ENCODE data around the gene PTK7. TPM values are rescaled to one million over a fixed set of nuclear protein-coding genes. Genes with fewer than 3 reads are reported as not detected.

The PTK7 gene
- total RNA-seq, 1 experiment from 2014 or later, result 48.1 TPM

GRCh38 chr6:43035495-43036194 lies 40.5 kb upstream of the PTK7 start:
- no peaks in the 10 kb centered on the region for H3K4me1 ChIP-seq (ENCODE audit: insufficient read depth, low read length)
- no peaks in the 10 kb centered on the region for H3F3A ChIP-seq (ENCODE audit: low read length, unreplicated experiment)
- H3K79me2 ChIP-seq (ENCODE audit: low read length), result no peaks in the 10 kb centered on the region
- ChIA-PET POLR2A (ENCODE audit: unreplicated experiment) (no interaction called here), CTCF (no interaction called here)
- 0 out of 2 replicates have a peak, but pooled peaks cover 5% of the 10 kb centered on the region for H3K36me3 ChIP-seq (ENCODE audit: low read depth, low read length)
- ATAC-seq (no peak), DNase-seq (no peak)
- no peak overlapping the region for H2AFZ ChIP-seq (ENCODE audit: low read length)
- H3K4me3 ChIP-seq (ENCODE audit: low read length), result no peak overlapping the region
- no peak overlapping the region for H3K27ac ChIP-seq (ENCODE audit: low read length)
- intact Hi-C loops (cut with micrococcal nuclease), result no loop called here
- no peak overlapping the region for H3K4me2 ChIP-seq (ENCODE audit: low read length)
- no peaks in the 10 kb centered on the region for H3K27me3 ChIP-seq (ENCODE audit: low read length)
- H3K9me3 ChIP-seq (ENCODE audit: low read length), result no peaks in the 10 kb centered on the region
- H4K20me1 ChIP-seq (ENCODE audit: low read length), result no peaks in the 10 kb centered on the region
- no TSS peak for BruUV-seq (replicated peaks)
- no peak for TF ChIP-seq CTCF (conservative IDR thresholded peaks at IDR 0.05; ENCODE audit: low read depth, low read length)
- no peak for TF ChIP-seq EZH2phosphoT487 (IDR thresholded peaks at IDR 0.05; ENCODE audit: borderline replicate concordance, low read length)
- no peak overlapping the region for H3K9ac ChIP-seq (ENCODE audit: low read length)
- no peaks in the 10 kb centered on the region for H3K9me2 ChIP-seq (replicated peaks; ENCODE audit: low read length)

- intact Hi-C loops (cut with micrococcal nuclease), result no loop called here
- no peaks in the 10 kb centered on the region for H3K79me2 ChIP-seq (ENCODE audit: low read length)
- no peak overlapping the region for H2AFZ ChIP-seq (ENCODE audit: low read length)
- ATAC-seq, result no peak
- no peaks in the 10 kb centered on the region for H3K27me3 ChIP-seq (ENCODE audit: low read length)
- no peaks in the 10 kb centered on the region for H3K9me2 ChIP-seq (replicated peaks; ENCODE audit: low read length)
- H3K36me3 ChIP-seq (ENCODE audit: low read depth, low read length), result peaks cover 8% of the 10 kb centered on the region; the same call in 1 of the 2 replicates
- no peaks in the 10 kb centered on the region for H3K4me1 ChIP-seq (ENCODE audit: insufficient read depth, low read length)
- no TSS peak for BruUV-seq (replicated peaks)
- no peak overlapping the region for H3K4me3 ChIP-seq (ENCODE audit: low read length)
- TF ChIP-seq EZH2 (IDR thresholded peaks at IDR 0.05; ENCODE audit: low read length, unreplicated experiment) (no peak), EZH2phosphoT487 (IDR thresholded peaks at IDR 0.05; ENCODE audit: borderline replicate concordance, low read length) (no peak), CTCF (conservative IDR thresholded peaks at IDR 0.05; ENCODE audit: low read depth, low read length) (no peak)
- no peaks in the 10 kb centered on the region for H4K20me1 ChIP-seq (ENCODE audit: low read length)
- H3K4me2 ChIP-seq (ENCODE audit: low read length), result no peak overlapping the region
- DNase-seq, result no peak
- H3K27ac ChIP-seq (ENCODE audit: low read length), result no peak overlapping the region
- ChIA-PET POLR2A (ENCODE audit: unreplicated experiment) (interaction anchor here (0.5 to 0.7 kb wide), 2 partner anchors 58 to 132 kb away, joined by 3 to 8 read pairs; partner anchors contain the start of gene PEX6), CTCF (no interaction called here)
- H3F3A ChIP-seq (ENCODE audit: low read length, unreplicated experiment), result no peaks in the 10 kb centered on the region
- no peak overlapping the region for H3K9ac ChIP-seq (ENCODE audit: low read length)
- no peaks in the 10 kb centered on the region for H3K9me3 ChIP-seq (ENCODE audit: low read length)
Measured at GRCh38 chr6:43036712-43037111, 39.4 kb upstream of the PTK7 start.

GRCh38 chr6:43037197-43037596 lies 38.9 kb upstream of the PTK7 start:
- H3K27me3 ChIP-seq (ENCODE audit: low read length), result no peaks in the 10 kb centered on the region
- no peak overlapping the region for H3K4me3 ChIP-seq (ENCODE audit: low read length)
- BruUV-seq (replicated peaks), result no TSS peak
- no peaks in the 10 kb centered on the region for H3K9me3 ChIP-seq (ENCODE audit: low read length)
- TF ChIP-seq EZH2phosphoT487 (IDR thresholded peaks at IDR 0.05; ENCODE audit: borderline replicate concordance, low read length), result no peak
- no peak for TF ChIP-seq EZH2 (IDR thresholded peaks at IDR 0.05; ENCODE audit: low read length, unreplicated experiment)
- TF ChIP-seq CTCF (conservative IDR thresholded peaks at IDR 0.05; ENCODE audit: low read depth, low read length), result no peak
- H3K9ac ChIP-seq (ENCODE audit: low read length), result no peak overlapping the region
- ChIA-PET POLR2A (ENCODE audit: unreplicated experiment) (no interaction called here), CTCF (no interaction called here)
- ATAC-seq (no peak), DNase-seq (no peak)
- H3K36me3 ChIP-seq (ENCODE audit: low read depth, low read length), result peaks cover 8% of the 10 kb centered on the region; the same call in 1 of the 2 replicates
- H3K9me2 ChIP-seq (replicated peaks; ENCODE audit: low read length), result no peaks in the 10 kb centered on the region
- H3K4me2 ChIP-seq (ENCODE audit: low read length), result no peak overlapping the region
- no peaks in the 10 kb centered on the region for H3K79me2 ChIP-seq (ENCODE audit: low read length)
- H4K20me1 ChIP-seq (ENCODE audit: low read length), result no peaks in the 10 kb centered on the region
- no peaks in the 10 kb centered on the region for H3K4me1 ChIP-seq (ENCODE audit: insufficient read depth, low read length)
- H3K27ac ChIP-seq (ENCODE audit: low read length), result no peak overlapping the region
- intact Hi-C loops (cut with micrococcal nuclease), result no loop called here
- H2AFZ ChIP-seq (ENCODE audit: low read length), result no peak overlapping the region
- H3F3A ChIP-seq (ENCODE audit: low read length, unreplicated experiment), result no peaks in the 10 kb centered on the region
